ENCODE results near the gene DEDD2.

Gene DEDD2

DNA sequence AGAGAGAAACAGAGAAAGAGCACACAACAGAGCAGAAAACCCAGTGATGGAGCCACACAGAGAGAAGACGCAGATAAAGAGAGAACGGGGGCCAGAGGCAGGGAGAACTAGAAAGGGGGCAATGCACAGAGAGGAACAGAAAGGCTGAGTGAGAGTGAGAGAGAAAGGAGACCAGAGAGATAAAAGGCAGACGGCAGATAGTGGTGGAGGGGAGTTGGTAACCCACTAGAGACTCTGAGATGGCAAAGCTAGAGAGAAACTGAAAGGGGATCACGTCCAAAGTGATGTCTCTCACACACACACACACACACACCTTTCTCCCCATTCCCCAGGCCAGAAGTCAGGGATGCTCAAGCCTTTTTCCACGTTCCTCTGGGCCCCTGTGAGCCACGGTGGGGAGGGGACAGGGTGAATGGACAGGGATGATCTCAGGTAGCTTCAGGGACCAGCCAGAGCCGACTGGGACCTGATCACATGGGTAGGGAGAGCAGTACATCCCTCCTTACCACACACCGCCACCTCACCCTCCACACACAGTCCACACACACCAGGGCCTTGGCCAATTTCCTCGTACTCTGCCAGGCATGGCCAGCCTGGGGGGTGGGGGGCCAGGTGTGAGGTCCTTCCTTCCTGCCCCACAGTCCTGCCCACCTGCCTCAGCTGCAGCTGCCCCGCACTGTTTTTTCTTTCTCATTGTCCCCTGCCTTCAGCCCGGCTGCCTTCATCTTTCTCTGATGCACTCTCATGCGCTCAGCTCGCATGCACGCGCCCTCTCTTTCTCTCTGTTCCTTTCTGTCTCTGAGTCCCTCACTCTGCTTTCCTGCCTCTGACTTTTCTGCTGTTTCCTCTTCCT lies 62.8 kb downstream of the DEDD2 start:
- DNase-seq (ENCODE audit: low read depth): no peak
- no peak overlapping the region for H3K4me3 ChIP-seq (replicated peaks; ENCODE audit: low read depth, low read length)
- no peak for TF ChIP-seq CTCF (IDR thresholded peaks at IDR 0.05; ENCODE audit: low read length, missing control alignments)

DNA sequence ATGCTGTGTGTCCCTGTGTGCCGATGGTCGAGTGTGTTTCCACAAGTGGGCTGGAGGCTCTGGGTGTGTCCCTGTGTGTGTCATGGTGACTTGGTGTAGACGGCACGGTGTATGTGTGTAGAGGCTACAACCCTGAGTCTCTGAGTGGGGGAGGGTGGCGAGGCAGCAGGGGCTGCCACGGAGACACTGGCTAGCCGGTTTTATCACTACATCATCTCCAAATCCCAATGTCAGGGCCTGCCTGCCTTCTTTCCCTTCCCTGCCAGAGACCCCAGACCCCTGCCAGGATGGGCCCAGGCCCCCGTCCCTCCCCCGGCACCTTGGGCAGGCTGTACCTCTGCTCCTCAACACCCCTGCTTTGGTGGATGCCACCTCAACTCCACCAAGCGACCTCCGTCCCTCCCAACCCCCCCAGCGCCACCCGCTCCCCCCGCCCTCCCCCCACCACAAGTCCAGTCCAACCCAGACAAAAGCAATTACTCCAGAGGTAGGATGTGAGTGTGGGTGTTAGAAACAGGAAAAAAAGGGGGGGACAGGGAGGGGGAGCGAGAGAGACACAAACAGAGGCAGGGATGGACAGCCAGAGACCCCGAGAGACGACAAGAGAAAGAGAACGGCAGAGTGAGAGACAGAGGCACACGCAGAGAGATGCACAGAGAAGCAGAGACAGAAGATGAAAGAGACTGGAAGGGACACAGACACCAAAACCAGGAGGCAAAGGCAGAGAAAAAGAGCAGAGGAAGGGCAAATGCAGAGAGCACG lies 63.6 kb downstream of the DEDD2 start:
- DNase-seq (ENCODE audit: low read depth): no peak
- no peak for TF ChIP-seq CTCF (IDR thresholded peaks at IDR 0.05; ENCODE audit: low read length, missing control alignments)

DNA sequence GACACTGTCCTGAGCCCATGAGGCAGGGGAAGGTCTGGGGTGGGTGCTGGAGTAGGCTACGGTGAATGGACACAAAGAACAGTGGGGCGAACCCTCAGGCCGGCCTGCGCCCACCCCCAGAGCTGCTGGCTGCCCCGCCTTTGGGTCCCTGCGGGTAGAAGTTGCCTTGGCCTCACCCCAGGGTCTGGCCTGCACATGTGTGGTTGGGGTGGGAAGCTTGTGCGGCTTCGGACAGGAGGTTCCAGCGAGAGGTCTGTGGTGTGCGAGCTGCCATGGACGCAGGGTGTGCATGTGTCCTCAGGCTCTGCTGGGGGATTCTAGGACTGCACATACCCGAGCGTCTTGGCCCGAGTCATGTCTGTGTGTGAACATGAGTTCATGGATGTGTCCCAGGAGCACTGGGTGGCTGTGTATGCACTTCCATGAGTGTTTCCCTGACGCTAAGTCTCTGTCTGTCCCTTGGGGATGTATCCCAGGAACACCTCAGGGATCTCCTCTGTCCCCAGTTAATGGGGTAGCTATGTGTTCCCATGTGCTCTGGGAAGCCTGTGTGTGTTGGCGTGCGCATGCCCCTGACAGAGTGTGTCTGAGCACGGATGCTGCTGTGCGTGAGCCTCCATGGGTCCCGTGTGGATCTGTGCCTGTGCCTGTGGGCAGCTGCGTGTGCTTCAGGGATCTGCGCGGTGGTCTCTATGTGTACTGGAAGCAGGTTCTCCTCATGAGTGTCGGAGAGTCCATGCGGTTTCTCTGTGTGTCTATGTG lies 64.4 kb downstream of the DEDD2 start:
- no peak for TF ChIP-seq CTCF (IDR thresholded peaks at IDR 0.05; ENCODE audit: low read length, missing control alignments)
- DNase-seq (ENCODE audit: low read depth): no peak
- no peak overlapping the region for H3K4me3 ChIP-seq (replicated peaks; ENCODE audit: low read depth, low read length)

More for the DNA sequence above, 63.6 kb downstream of the DEDD2 start:
- no peak overlapping the region for H3K4me3 ChIP-seq (replicated peaks; ENCODE audit: low read depth, low read length)

DNA sequence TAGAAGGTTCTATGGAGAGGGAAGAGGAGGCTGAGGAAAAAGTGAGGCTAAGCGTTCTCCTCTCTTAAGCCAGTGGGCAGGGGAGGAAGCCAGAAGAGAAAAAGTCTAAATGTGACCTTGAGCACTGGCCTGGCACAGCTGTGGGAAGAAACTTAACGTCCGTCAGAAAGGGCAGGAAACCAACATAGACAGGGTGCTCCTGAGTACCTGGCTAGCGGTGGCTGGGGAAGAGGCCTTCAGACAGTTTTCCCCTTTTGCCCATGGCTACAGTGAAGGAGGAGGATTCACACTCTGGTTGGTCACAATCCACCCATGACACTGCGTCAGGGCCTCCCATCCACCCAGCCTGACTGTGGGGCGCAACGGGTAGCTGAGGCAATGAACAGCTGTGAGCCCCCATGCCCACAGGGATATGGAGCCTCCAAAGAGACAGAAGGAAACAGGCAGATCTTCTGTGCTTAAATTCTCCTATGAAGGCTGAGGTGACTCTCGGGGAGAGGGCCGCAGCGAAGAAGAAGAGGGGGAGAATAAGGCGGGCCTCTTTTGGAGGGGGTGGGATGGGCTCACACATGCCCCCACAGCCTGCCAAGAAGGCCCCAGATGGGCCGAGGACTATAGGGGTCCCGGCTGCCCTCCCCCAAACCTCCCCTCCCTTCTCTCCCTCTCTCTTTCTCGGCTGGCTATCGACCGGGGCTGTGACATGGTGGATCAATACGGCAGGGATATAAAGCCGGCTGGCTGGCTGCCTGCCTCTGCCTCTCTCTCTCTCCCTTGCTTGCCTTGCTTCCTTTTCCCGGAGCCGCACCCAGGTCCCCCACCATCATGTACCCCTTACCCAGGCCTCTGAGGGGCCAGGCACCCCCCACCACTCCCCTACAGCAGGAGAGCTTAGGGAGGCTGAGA lies 65.4 kb downstream of the DEDD2 start:
- no peak for TF ChIP-seq CTCF (IDR thresholded peaks at IDR 0.05; ENCODE audit: low read length, missing control alignments)
- no peak for DNase-seq (ENCODE audit: low read depth)
- no peak overlapping the region for H3K4me3 ChIP-seq (replicated peaks; ENCODE audit: low read depth, low read length)

GRCh38 chr19:42150911-42151361 lies 66.5 kb downstream of the DEDD2 start:
- H3K4me3 ChIP-seq (replicated peaks; ENCODE audit: low read depth, low read length): no peak overlapping the region
- DNase-seq (ENCODE audit: low read depth): no peak
- no peak for TF ChIP-seq CTCF (IDR thresholded peaks at IDR 0.05; ENCODE audit: low read length, missing control alignments)

DNA sequence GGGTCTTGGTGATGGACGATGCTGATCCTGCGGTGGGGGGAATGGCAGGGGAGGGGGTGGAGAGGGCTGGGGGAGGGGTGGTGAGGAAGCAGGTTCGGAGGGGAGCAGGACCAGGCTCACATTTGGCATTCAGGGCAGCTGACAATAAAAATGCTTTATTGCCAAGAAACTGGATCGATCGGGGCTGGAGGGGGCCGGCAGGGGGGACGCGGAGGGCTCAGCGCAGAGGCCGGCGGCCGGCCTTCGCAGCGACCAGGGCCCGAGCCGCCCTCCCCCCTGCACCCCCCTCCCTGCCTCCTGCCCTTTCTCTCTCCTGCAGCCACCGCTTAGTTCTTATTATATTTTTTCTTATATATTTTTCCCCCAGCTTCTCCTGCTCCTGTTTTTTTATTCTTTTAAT lies 67.1 kb downstream of the DEDD2 start:
- no peak for DNase-seq (ENCODE audit: low read depth)
- H3K4me3 ChIP-seq (replicated peaks; ENCODE audit: low read depth, low read length): no peak overlapping the region
- no peak for TF ChIP-seq CTCF (IDR thresholded peaks at IDR 0.05; ENCODE audit: low read length, missing control alignments)

All from fibroblast of pulmonary artery (primary cell).